Psoas muscle (tissue), 8 donors: Measurements from ENCODE around the gene ASTL. TPM values are rescaled to one million over a fixed set of nuclear protein-coding genes. Genes with fewer than 3 reads are reported as not detected.
A peak's percentile ranks its signal among the peaks of the same experiment; 100 is the strongest.

ENCODE experiments used
- ATAC-seq, 4 donors: fragments of 200-7000 bp; cut with Tn5 transposase; one replicate each; pipeline ENCODE4 v1.9.1; 2020; ENCODE audit warnings: moderate library complexity in 3 of 4, mild to moderate bottlenecking in 2 of 4
- DNase-seq, 2 donors: peaks; one replicate each; pipeline ENCODE4 v3.0.0-alpha.2; 2020
- H3K27ac ChIP-seq: fragments of 200-600 bp; one replicate; pipeline ENCODE4 v1.8.0; 2022
- H3K27me3 ChIP-seq, 3 donors: fragments of 200-600 bp in 1 of 3; one replicate each; pipeline versions ENCODE4 v1.6.1 to v1.8.0; 2013 to 2022; ENCODE audit warnings: low read length in 2 of 3, mild to moderate bottlenecking in 2 of 3, moderate library complexity in 1 of 3; ENCODE audit not compliant: insufficient read depth in 3 of 3
- H3K36me3 ChIP-seq, 2 donors: fragments of 200-600 bp in 1 of 2; one replicate each; pipeline versions ENCODE4 v1.6.1 to v1.8.0; 2013 to 2022; ENCODE audit warnings: low read depth in 1 of 2, mild to moderate bottlenecking in 1 of 2, moderate library complexity in 1 of 2; ENCODE audit not compliant: insufficient read depth in 1 of 2
- H3K4me1 ChIP-seq: fragments of 200-600 bp; one replicate; pipeline ENCODE4 v1.8.0; 2022
- H3K4me3 ChIP-seq: fragments of 200-600 bp; one replicate; pipeline ENCODE4 v1.8.0; 2022; ENCODE audit warnings: mild to moderate bottlenecking
- H3K9me3 ChIP-seq: fragments of 200-600 bp; one replicate; pipeline ENCODE4 v1.8.0; 2022
- WGBS, 3 donors: extraction: QIAGEN DNeasy Blood & Tissue Kit; methylation state at CpG; one replicate each; pipeline versions ENCODE4 v1.1.6 to v1.1.7; 2013; 5-methylcytosine and 5-hydroxymethylcytosine counted together
- intact Hi-C, 2 donors: fragments of 100-400 bp; cut with DNase I; formaldehyde crosslinking; loops; one replicate each; pipeline versions ENCODE4 v1.11.0 to v1.14.2; 2022
- polyA plus RNA-seq, 3 donors: library from polyadenylated mRNA; stranded (reverse); fragments of 200-250 nt; gene quantifications; one replicate each; pipeline ENCODE4 v1.2.3, GENCODE V29; 2013
- total RNA-seq, 4 donors: library from RNA; stranded (reverse); fragmentation: NEBNext Ultra II Directional in 2 of 4; extraction: Animal tissue kit (Norgen Biotek cat#: 25700) in 2 of 4; gene quantifications; one replicate each; pipeline versions ENCODE4 v1.2.1 to v1.2.4, GENCODE V29; 2021 to 2023
- TF ChIP-seq, protein P1 (sequence below): fragments of 200-600 bp; IDR thresholded peaks from one replicate; pipeline ENCODE4 v1.8.0; 2022; ENCODE audit warnings: antibody characterized with exemption
- donor health status: healthy with polysubstance abuse.
- donor health status: DM: no; HTN: no; CAD: no; lungs with moderate emphysema.
- donor health status: Bipolar disorder and iron deficiency.
- donor health status: healthy.
- donor health status: DM: yes; HTN: yes; CAD: no.
- donor health status: DM: no; HTN: no; CAD: no.
- donor health status: DM: no; HTN: no; CAD: no.
- donor health status: DM: yes; HTN: yes; CAD: no.

ASTL gene
- total and polyA plus RNA-seq, 7 donors: 0.03 TPM; not detected in 6

DNA sequence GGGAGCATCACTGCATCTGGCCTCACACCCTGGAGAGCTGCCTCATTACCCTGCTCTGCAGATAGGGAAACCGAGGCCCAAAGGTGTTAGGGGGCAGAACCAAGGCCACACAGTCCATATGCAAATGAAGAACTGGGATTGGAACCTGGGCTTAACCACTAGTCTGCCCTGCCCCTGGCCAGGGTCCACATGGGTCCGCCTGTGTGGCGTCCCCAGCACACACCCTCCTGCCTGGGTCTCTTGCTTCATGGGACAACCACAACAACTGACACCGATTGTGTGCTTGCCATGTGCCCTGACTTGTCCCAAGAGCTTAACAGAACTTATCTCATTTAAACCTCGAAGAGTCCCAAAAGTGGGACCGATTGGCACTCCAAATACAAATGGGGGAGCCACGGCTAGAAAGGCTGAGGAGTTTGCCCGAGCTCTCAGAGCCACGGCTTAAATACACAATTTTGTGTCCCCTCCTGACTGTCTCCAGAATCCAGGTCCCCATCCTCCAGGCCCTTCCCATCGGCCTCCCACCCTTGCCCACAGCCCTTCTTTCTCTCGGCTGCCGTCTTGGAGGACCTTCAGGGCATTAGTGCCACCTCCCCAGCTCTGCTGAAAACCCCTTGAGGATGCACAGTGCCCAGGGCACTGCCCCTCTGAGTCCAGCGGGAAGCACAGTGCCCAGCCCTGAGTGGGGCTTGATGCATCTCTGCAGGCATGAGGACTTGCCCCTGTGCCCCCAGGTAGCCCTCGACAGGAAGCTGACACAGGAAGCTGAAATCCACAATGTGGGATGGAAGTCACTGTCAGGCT lies 12.7 kb upstream of the ASTL start:
- Histone ChIP-seq H3K4me3 (no peak overlapping the region), H3K4me1 (no peaks in the 10 kb centered on the region), H3K9me3 (no peaks in the 10 kb centered on the region), H3K36me3 (no peaks in the 10 kb centered on the region), H3K27ac (no peak overlapping the region), H3K27me3 (no peaks in the 10 kb centered on the region)
- intact Hi-C loops: no loop called here
- TF ChIP-seq, protein P1, sequence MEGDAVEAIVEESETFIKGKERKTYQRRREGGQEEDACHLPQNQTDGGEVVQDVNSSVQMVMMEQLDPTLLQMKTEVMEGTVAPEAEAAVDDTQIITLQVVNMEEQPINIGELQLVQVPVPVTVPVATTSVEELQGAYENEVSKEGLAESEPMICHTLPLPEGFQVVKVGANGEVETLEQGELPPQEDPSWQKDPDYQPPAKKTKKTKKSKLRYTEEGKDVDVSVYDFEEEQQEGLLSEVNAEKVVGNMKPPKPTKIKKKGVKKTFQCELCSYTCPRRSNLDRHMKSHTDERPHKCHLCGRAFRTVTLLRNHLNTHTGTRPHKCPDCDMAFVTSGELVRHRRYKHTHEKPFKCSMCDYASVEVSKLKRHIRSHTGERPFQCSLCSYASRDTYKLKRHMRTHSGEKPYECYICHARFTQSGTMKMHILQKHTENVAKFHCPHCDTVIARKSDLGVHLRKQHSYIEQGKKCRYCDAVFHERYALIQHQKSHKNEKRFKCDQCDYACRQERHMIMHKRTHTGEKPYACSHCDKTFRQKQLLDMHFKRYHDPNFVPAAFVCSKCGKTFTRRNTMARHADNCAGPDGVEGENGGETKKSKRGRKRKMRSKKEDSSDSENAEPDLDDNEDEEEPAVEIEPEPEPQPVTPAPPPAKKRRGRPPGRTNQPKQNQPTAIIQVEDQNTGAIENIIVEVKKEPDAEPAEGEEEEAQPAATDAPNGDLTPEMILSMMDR: no peak
- no peak for DNase-seq
- no peak for ATAC-seq
- WGBS, 3 donors: 93 to 94% (median 94%) methylated on average over 14 of the region's 14 CpGs

GRCh38 chr2:96150007-96150640 lies 11.8 kb upstream of the ASTL start:
- no peak overlapping the region for H3K4me3 ChIP-seq
- intact Hi-C loops: no loop called here
- DNase-seq (no peak), ATAC-seq (no peak)
- no peaks in the 10 kb centered on the region for H3K27me3 ChIP-seq
- H3K4me1 ChIP-seq: no peaks in the 10 kb centered on the region
- no peaks in the 10 kb centered on the region for H3K36me3 ChIP-seq
- 91 to 95% (median 93%) methylated on average over 6 of the region's 6 CpGs for WGBS, 3 donors
- no peak overlapping the region for H3K27ac ChIP-seq
- TF ChIP-seq, protein P1: no peak
- H3K9me3 ChIP-seq: no peaks in the 10 kb centered on the region

DNA sequence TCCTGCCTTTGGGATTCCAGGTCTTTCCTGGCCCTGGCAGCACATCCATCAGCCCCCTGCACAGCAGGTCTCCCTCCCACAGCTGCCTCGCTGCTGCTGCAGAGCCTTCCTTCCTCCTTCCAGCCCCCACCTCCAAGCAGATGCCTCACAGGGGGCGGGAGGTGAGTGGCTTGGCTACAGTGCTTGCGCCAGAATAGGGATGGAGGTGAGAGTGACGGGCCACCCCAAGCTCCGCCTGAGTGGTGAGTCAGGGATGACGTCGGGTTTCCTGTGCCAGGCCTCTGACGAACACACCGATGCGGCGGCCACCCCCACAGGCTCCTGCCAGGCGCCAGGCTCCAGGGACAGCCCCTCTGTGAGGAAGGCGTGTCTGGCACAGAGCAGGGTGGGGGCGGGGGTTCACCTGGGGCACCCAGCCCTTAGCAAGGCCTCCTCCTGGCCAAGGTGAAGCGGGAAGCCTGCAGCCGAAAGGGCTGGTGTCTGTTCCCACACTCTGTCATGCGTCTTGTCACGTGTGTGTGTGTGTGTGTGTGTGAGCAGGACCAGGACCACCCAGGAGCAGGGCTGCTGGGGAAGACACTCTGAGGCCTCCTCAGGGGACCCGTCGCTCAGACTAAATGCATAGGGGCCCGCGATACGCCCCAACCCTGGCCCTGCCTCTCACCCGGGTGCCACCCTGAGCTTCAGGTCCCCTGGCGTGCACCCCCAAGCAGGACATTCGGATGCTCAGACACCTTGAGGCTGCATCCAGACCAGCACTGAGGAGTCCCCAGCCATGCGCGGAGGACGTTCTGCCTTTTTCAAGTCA lies 10.3 kb upstream of the ASTL start:
- H3K36me3 ChIP-seq: peaks cover 0 to under 1% of the 10 kb centered on the region in 2 donors
- no peaks in the 10 kb centered on the region for H3K27me3 ChIP-seq
- peak in 2 of 4 donors; percentile 9 to 23 for ATAC-seq
- peak; percentile 55 to 78 for DNase-seq
- no peak overlapping the region for H3K27ac ChIP-seq
- H3K4me1 ChIP-seq: peaks cover 11% of the 10 kb centered on the region
- intact Hi-C loops: loop anchor here in 1 of 2 donors (10.0 kb wide), 1 partner anchor 116 kb away; the partner anchor contains the start of genes CIAO1 and TMEM127
- 61 to 68% (median 63%) methylated on average over 23 to 29 of the region's 29 CpGs for WGBS, 3 donors
- H3K9me3 ChIP-seq: no peaks in the 10 kb centered on the region
- H3K4me3 ChIP-seq: no peak overlapping the region
- TF ChIP-seq, protein P1: no peak

GRCh38 chr2:96147593-96148201 lies 9.4 kb upstream of the ASTL start:
- H3K27ac ChIP-seq: no peak overlapping the region
- H3K36me3 ChIP-seq: peaks cover 0 to 4% of the 10 kb centered on the region in 2 donors
- H3K4me3 ChIP-seq: no peak overlapping the region
- H3K27me3 ChIP-seq: no peaks in the 10 kb centered on the region
- intact Hi-C loops: loop anchor here in 1 of 2 donors (10.0 kb wide), 1 partner anchor 117 kb away; the partner anchor contains the start of genes CIAO1 and TMEM127
- WGBS, 3 donors: 79 to 86% (median 85%) methylated on average over 9 of the region's 9 CpGs
- ATAC-seq (no peak), DNase-seq (no peak)
- TF ChIP-seq, protein P1: no peak
- no peaks in the 10 kb centered on the region for H3K9me3 ChIP-seq
- peaks cover 11% of the 10 kb centered on the region for H3K4me1 ChIP-seq
